IPS DF 4.7 (cell line): Measurements from ENCODE around the gene SOCS7.
A peak's percentile ranks its signal among the peaks of the same experiment; 100 is the strongest.
"Not testable (repeated sequence)": the region's sequence is repeated elsewhere in the genome, so short reads cannot be mapped to it uniquely, and the experiment has no call there.

ENCODE experiments used
- DNase-seq: peaks from one replicate; pipeline ENCODE4 v3.0.0-alpha.2; 2013; ENCODE audit warnings: low spot score; ENCODE audit errors: extremely low read depth

SOCS7 gene

GRCh38 chr17:38436386-38436785 lies 84.7 kb downstream of the SOCS7 start:
- DNase-seq: no peak

GRCh38 chr17:38437313-38437712 lies 85.7 kb downstream of the SOCS7 start:
- not testable (repeated sequence) for DNase-seq

GRCh38 chr17:38439436-38439835 lies 87.8 kb downstream of the SOCS7 start:
- no peak for DNase-seq

- no peak for DNase-seq
Observed at GRCh38 chr17:38440614-38441397, 89.2 kb downstream of the SOCS7 start.

- DNase-seq: no peak
Observed at GRCh38 chr17:38441429-38442061, 89.9 kb downstream of the SOCS7 start.

- DNase-seq: no peak
Observed at GRCh38 chr17:38442548-38442947, 90.9 kb downstream of the SOCS7 start.

GRCh38 chr17:38443356-38444031 lies 91.8 kb downstream of the SOCS7 start:
- no peak for DNase-seq

- DNase-seq: no peak
Observed at GRCh38 chr17:38444151-38444550, 92.5 kb downstream of the SOCS7 start.

- no peak for DNase-seq
Observed at GRCh38 chr17:38447502-38448085, 96.0 kb downstream of the SOCS7 start.

GRCh38 chr17:38448208-38448771 lies 96.6 kb downstream of the SOCS7 start:
- DNase-seq: no peak

- DNase-seq: no peak
Observed at GRCh38 chr17:38449364-38449763, 97.7 kb downstream of the SOCS7 start.

GRCh38 chr17:38450557-38451029 lies 98.9 kb downstream of the SOCS7 start:
- peak; percentile 87 for DNase-seq

GRCh38 chr17:38451030-38451839 lies 99.6 kb downstream of the SOCS7 start:
- DNase-seq: peak; percentile 76

GRCh38 chr17:38451840-38452529 lies 100.3 kb downstream of the SOCS7 start:
- peak; percentile 84 for DNase-seq

GRCh38 chr17:38452719-38453118 lies 101.1 kb downstream of the SOCS7 start:
- no peak for DNase-seq

GRCh38 chr17:38453951-38454421 lies 102.3 kb downstream of the SOCS7 start:
- DNase-seq: no peak

GRCh38 chr17:38454532-38454931 lies 102.9 kb downstream of the SOCS7 start:
- DNase-seq: no peak
